ENCODE data around the gene ZNF546.

DNA sequence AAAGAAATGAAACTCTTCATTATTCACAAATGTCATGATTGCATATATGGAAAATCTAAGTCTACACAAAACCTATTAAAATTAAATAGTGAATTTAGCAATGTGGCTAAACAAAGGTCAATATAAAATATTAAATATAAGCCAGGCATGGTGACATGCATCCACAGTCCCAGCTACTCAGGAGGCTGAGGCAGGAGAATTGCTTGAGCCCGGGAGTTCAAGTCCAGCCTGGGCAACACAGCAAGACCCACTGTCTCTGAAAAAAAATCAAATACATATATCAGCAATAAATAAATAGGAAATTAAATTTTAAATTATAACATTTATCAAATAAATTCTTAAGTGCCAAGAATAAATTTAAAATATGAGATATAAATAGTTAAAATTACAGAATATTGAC is 14.0 kb upstream of the ZNF546 start:
- no peak for TF ChIP-seq POLR2A (IDR thresholded peaks at IDR 0.05)
- TF ChIP-seq, protein P1, sequence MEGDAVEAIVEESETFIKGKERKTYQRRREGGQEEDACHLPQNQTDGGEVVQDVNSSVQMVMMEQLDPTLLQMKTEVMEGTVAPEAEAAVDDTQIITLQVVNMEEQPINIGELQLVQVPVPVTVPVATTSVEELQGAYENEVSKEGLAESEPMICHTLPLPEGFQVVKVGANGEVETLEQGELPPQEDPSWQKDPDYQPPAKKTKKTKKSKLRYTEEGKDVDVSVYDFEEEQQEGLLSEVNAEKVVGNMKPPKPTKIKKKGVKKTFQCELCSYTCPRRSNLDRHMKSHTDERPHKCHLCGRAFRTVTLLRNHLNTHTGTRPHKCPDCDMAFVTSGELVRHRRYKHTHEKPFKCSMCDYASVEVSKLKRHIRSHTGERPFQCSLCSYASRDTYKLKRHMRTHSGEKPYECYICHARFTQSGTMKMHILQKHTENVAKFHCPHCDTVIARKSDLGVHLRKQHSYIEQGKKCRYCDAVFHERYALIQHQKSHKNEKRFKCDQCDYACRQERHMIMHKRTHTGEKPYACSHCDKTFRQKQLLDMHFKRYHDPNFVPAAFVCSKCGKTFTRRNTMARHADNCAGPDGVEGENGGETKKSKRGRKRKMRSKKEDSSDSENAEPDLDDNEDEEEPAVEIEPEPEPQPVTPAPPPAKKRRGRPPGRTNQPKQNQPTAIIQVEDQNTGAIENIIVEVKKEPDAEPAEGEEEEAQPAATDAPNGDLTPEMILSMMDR (IDR thresholded peaks at IDR 0.05 in 8 of 11, conservative IDR thresholded peaks at IDR 0.05 in 3 of 11) = no peak
